T-helper 1 cell (primary cell): ENCODE measurements around the gene ZMYND11.

Experiments
- DNase-seq, 5 donors: peaks; one replicate each; pipeline ENCODE4 v3.0.0-alpha.2; 2012 to 2020

Gene ZMYND11

DNA sequence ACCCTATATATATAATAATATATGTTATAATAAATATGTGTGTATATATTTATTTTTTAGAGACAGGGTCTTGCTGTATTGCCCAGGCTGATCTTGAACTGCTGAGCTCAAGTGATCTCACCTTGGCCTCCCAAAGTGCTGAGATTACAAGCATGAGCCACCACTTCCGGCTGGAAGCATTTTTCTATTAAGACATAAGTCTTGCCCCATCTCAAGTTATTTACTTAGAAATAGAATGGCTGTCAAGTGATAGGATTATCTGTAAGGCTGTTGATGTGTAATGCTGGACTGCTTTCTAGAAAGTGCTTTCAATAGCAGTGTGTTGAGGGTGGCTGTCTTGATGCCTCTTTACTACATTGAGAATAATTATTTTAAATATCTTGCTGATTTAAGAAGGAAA lies 65.2 kb downstream of the ZMYND11 start:
- no peak for DNase-seq

- DNase-seq: no peak
These were observed 66.1 kb downstream of the ZMYND11 start for GRCh38 chr10:201328-201771.

DNA sequence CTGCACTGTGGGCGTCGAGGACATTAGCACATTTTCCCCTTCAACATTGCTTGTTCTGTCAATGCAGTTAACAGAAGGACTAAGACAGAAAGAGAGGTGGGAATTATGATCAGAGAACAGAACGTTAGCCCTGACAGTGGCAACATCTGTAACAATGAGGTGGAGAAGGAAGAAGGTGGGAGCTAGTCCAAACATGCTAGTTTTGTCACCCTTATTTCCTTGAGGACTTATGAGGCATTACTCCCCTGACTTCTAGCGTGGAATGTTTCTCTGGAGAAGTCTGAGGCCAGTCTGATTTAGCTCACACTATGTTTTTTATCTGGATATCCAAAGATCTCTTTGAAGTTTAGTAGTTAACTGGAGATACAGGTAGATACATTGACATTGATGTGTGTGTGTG lies 73.4 kb downstream of the ZMYND11 start:
- no peak for DNase-seq

DNA sequence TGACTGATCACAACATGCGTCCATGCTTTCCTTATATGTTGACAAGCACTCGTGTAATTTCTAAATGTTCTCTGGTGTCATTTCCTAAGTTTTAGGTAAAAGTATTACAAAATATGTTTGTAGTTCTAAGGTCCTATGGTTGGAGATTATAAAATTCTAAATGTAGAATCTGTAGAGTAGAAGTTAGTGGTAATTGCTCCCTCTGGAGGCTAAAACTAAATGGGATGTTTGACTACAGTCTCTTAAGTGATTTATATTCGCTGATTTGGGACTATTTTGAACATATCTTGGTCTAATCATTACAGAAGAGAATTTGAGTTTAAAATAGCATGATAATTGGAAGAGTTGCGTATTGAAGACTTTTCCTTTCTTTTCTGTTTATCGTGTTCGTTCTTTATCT lies 74.1 kb downstream of the ZMYND11 start:
- DNase-seq: no peak

GRCh38 chr10:210297-210696 lies 75.0 kb downstream of the ZMYND11 start:
- no peak for DNase-seq

GRCh38 chr10:215444-215843 lies 80.2 kb downstream of the ZMYND11 start:
- DNase-seq: no peak

DNA sequence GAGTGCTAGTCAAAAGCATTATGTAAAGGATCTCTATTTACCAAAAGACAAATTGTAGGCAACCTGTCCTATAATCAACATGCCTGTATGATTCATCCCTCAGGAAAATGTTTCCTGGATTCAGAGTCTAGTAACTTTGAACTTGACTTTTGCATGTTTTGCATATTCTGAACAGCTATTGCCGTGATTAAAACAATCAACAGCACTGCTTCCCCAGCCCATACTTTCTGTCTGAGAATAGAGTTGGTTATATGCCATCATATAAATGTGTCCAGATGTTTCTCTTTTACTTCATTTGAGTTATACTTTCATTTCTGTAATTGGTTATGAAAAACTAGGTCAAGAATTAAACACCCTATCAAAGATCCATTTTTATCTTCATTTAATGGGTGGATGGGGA lies 83.5 kb downstream of the ZMYND11 start:
- no peak for DNase-seq

DNA sequence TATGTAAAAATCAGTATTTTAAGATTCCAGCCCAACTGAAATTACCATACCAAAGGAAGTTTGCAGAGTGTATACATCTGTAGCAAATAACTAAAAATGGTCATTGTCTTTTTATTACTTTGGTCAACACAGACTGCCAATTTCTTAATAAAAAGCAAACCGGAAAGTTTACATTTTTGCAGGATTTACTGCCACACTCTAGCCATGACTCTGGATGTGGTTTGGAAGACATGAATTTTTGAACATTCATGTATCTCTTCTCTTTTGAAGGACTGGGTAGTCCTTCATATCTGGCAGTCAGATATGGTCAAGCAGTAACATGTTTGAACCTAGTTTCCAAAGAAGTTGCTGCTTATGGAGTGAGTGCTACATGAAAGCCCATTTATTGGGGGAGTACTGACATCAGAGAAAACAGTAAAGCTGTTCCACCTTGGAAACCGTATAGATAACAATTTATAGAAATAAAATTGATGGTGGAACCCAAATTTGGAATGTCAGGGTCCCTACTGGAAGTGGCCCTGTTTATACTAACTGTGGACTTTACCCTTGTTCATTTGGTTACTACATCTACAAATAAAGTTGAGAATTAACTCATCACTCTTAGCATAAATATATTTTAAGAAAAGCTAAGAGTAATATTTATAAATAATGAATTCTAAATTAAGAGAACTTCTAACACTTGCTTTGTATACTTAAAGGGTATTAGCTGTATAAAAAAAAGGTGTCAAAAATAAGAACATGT lies 84.6 kb downstream of the ZMYND11 start:
- DNase-seq: no peak

DNA sequence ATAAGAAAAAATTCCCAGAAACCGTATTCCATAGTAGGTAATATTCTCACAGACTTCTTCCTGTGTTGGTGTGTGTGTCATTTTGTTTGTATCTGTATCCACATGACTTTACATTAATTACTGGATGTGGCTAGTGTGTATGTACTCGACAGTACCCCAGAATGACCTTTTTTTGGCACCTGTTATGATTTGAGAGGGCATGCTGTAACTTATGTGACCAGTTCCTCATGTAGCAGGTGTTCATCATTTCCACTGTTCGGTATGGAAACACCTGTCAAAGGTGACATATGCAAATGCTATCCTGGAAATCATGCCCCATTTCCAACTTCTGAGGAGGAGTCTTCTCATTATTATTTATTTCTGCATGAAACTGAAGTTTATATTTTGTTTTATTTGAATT lies 89.3 kb downstream of the ZMYND11 start:
- DNase-seq: no peak

DNA sequence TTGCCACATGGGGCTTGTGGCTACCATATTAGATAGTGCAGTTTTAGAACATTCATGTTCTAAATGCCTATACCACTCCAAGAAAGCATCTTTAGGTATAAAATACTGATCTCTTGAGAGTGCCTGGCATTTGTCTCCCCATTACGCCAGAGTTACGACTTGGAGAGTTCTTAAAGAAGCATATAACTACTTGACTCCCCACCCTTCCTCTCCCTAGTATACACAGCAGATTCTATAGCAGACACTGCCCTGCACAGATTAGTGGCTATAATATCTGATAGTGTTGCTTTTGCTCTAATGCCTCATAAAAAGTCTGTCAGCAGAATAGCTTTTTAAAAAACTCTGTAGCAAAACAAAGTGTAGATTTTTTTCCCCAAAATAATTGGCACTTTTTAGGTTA lies 90.8 kb downstream of the ZMYND11 start:
- DNase-seq: no peak

DNA sequence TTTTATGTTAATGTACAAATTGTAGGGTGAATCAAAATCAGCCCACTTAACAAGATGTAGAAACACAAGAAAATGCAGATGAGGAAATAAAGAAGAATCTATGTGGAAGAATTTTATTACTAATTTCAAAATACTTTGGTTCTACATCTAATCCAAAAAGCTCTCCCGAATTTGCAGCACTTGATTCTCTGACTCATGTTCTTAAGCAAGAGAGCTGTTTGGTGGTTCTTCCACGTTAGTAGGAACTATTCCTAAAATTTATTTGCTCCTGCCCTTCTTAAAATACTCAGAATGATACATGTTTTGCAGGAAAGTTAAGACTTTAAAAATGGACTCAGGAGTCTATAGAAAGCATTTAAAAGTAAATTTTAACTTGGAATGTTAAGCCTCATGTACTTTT lies 91.8 kb downstream of the ZMYND11 start:
- DNase-seq: no peak

DNA sequence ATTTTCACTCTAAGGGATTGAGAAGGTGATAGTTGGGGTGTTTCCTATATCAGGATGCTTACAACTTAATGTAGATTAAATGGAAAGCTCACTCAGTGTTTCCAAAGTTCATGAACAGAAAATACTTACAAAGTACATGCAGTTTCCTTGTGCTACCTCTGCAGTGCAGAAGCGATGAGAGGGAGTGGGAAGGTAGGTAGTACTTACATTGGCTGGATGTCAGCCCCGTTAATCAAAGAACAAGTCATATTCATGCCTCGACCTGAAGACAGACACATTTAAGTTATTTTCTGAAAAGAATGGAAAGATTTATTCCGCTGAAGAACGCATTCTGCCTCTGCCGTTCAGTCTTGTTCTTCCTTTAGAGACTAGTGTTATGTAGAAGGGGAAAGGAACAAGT lies 93.1 kb downstream of the ZMYND11 start:
- no peak for DNase-seq

GRCh38 chr10:230758-231157 lies 95.5 kb downstream of the ZMYND11 start:
- no peak for DNase-seq

DNA sequence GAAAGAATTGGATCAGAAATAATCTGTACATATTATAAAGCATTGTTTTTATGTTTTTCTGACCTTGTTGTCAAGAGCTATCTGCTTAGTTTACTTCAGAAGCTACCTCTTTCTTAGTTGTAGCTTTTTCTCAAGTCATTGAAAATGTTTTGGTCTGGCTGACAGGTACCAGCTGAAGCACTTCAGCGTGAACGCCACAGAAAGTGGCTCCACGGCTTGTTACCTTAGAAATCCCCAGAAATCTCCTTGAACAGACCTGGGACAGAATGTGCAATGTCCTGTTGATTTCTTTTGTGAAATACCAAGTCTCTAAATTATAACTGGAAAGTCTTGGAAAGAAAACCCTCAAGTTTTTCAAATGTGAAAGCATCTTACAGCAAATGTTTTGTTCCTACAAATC lies 96.8 kb downstream of the ZMYND11 start:
- no peak for DNase-seq

DNA sequence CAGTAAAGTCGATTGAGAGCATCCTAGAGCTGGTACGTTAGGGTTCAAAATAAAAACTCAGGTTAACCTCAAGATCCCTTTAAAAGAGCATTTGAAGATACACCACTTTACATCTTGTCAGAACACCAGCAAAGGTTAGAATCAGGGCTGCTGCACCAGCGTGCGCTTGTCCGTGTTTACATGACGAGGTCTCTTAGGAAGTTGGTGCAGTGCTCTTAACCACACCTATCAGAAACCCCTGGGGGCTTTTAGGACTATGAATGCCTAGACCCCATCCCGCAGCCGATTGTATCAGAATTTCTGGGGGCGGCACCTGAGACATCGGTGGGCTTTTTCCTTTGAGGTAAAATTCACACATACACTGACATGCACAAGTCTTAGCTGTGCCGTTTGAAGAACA lies 97.6 kb downstream of the ZMYND11 start:
- DNase-seq: no peak

DNA sequence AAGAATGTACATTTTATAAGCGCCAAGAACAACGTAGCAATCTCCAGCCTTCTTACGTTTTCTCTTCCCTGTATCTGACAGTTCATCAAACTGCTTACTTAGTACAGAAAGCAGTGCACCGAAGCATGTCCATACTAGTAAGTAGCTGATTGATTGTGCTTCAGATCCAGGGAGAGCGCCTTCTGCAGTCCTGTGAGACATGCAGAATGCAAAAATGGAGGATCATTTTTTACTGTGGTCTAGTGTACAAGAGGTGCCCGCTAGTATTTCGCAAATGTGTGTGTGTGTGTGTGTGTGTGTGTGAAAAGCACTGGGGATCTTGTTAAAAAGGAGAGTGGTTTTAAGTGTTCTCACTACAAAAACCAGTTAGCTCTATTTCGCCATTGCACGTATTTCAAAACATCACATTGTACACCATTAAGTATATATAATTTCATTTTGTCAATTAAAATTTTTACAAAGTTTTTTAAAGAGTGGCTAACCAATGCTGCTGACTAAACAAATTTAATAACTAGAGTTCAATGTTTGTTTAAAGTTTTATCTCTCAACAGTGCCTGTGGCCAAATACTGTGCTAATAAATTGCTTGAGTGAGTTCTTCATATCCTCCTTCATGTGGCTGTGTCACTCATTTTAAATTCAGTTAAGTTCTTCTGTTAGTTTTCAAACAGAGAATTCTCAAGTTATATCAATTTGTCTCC lies 99.6 kb downstream of the ZMYND11 start:
- no peak for DNase-seq

DNA sequence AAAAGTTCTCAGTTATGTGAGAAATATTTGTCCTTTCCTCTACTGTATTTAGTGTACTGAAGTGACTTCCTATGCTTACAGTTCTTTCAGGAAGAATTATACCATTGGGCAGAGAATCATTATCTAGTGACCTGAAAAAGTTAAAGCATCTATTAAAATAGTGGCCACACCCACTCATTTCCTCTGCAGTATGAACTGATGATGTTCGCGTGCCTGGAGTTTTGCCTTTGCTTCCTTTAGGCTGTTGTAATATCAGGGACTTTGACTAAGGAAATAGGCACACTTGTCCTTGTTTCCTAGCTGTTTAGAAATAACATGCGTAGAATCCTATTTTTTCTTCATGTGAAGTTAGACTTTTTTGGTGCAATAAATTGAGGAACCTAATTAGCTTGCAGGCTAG lies 100.7 kb downstream of the ZMYND11 start:
- DNase-seq: no peak

GRCh38 chr10:239109-239508 lies 103.9 kb downstream of the ZMYND11 start:
- no peak for DNase-seq

DNA sequence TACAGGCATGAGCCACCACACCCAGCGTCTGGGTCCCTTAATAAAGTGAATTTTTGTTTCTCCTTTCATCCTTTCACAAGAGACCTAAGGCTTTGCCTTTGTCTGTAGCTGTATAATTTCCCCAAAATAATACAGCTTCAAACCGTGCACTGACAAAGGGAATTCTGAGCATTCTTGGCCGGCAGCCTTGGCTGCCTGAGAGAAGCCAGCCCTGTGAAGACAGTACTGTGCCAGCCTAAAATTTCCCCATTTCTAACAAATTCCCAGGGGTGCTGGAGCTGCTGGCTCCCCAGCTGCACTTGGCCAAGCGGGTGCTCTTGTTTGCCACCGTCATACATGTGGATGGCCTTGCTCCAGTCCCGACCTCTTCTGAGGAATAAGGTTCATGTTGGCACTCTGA lies 106.2 kb downstream of the ZMYND11 start:
- DNase-seq: no peak

GRCh38 chr10:241966-242643 lies 106.8 kb downstream of the ZMYND11 start:
- no peak for DNase-seq

DNA sequence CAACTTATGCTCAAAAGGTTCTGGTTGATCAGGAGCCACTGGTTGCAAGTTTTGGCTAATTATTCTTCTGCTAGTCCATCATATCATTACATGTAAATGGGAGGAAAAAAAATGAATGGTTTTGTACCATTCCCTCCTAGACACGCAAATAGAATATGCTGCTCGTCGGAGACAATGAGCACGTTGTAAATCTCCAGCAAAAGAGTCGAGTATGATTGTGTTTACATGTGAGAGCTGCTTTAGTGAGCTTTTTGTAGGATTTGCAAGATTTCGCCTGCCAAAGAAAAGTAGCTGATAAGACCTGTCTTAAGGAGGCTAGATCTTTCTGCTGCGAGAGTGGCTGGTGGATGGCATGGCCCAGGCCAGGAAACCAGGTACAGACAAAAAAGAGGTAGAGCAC lies 109.0 kb downstream of the ZMYND11 start:
- no peak for DNase-seq

DNA sequence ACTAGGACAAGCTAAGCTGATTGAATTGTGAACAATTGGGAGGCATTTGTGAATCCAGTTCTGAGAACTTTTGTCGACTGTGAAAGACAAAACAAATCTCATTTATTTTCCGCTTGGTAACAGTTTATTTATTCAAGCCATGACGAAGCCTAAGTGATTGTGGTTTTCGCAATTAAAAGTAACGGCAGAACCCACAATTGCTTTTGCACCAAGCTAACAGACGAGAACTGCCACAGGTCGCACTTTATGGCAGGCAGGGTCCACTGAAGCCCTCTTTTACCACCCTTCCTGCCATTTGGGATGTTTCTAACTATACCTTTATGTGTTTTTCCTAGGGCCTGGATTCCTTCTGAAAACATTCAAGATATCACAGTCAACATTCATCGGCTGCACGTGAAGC lies 111.2 kb downstream of the ZMYND11 start:
- no peak for DNase-seq

DNA sequence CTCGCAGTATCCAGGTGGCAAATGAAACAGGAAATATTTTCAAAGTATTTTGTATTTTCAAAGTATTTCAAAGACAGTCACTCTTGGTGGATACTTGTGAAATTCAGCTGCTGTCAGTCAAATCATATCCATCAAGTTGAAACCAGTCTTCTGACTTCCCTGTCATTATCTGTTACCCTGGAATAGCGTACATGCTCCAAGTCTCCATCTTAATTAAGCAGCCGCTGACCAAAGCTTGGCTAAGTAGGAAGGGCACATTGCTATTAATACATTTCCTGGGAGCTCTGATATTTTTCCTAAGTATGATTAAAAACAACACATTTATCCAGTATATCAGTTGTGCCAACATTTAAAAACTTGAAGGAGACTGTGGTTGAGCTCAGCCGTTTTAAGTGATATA lies 112.2 kb downstream of the ZMYND11 start:
- DNase-seq: no peak

DNA sequence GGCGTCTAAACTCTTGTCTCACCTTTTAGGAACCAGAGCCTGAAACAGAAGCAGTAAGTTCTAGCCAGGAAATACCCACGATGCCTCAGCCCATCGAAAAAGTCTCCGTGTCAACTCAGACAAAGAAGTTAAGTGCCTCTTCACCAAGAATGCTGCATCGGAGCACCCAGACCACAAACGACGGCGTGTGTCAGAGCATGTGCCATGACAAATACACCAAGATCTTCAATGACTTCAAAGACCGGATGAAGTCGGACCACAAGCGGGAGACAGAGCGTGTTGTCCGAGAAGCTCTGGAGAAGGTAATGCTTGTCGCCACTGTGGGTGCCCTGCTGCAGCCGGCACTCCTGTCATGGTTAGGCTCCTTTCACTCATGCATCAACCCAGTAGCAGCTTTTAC lies 113.1 kb downstream of the ZMYND11 start:
- no peak for DNase-seq
